IMR-90 (cell line): ENCODE data around the gene ADAMTSL1.

ENCODE experiments used
- POLR2A ChIP-seq: IDR thresholded peaks from 2 replicates; pipeline ENCODE4 v1.6.1; 2012; ENCODE audit warnings: mild to moderate bottlenecking, low read depth, low read length
- RAD21 ChIP-seq: IDR thresholded peaks from 2 replicates; pipeline ENCODE4 v1.6.1; 2012; ENCODE audit warnings: low read length, improper control_type of control experiment
- SMC3 ChIP-seq: fragments of 150-350 bp; IDR thresholded peaks from 2 replicates; pipeline ENCODE4 v1.6.1; 2016; ENCODE audit warnings: low read depth, mild to moderate bottlenecking, antibody characterized with exemption, low read length, moderate library complexity
- TF ChIP-seq, protein P1 (sequence below): fragments of 150-350 bp; IDR thresholded peaks from 2 replicates; pipeline ENCODE4 v1.6.1; 2016; ENCODE audit warnings: low read depth, mild to moderate bottlenecking, low read length, moderate library complexity, borderline replicate concordance
- TF ChIP-seq, protein P2 (sequence below): conservative IDR thresholded peaks from 2 replicates; pipeline ENCODE4 v1.5.1; 2012; ENCODE audit warnings: mild to moderate bottlenecking, low read depth, low read length, improper control_type of control experiment

DNA sequence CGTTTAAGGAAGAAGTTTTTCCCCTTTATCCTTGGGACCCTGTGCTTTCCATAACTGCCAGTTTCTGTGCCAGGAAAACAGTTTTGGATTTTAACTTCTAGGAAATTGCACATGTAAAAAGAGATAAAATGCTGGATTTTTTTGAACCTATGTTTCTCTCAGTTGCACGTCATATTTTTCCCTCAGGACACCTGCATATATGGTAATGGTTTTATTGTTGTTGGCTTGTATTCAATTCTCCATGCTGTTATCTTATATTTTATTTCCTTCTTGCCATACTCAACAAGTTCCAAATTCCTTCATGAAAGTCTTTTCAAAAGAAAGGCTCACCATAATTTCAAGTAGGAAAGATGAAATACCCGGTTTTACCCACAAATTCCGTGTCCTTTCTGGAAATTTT, 7.9 kb upstream of the ADAMTSL1 start:
- TF ChIP-seq, protein P1, sequence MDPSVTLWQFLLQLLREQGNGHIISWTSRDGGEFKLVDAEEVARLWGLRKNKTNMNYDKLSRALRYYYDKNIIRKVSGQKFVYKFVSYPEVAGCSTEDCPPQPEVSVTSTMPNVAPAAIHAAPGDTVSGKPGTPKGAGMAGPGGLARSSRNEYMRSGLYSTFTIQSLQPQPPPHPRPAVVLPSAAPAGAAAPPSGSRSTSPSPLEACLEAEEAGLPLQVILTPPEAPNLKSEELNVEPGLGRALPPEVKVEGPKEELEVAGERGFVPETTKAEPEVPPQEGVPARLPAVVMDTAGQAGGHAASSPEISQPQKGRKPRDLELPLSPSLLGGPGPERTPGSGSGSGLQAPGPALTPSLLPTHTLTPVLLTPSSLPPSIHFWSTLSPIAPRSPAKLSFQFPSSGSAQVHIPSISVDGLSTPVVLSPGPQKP: no peak
- no peak for TF ChIP-seq POLR2A
- TF ChIP-seq RAD21: no peak
- TF ChIP-seq, protein P2, sequence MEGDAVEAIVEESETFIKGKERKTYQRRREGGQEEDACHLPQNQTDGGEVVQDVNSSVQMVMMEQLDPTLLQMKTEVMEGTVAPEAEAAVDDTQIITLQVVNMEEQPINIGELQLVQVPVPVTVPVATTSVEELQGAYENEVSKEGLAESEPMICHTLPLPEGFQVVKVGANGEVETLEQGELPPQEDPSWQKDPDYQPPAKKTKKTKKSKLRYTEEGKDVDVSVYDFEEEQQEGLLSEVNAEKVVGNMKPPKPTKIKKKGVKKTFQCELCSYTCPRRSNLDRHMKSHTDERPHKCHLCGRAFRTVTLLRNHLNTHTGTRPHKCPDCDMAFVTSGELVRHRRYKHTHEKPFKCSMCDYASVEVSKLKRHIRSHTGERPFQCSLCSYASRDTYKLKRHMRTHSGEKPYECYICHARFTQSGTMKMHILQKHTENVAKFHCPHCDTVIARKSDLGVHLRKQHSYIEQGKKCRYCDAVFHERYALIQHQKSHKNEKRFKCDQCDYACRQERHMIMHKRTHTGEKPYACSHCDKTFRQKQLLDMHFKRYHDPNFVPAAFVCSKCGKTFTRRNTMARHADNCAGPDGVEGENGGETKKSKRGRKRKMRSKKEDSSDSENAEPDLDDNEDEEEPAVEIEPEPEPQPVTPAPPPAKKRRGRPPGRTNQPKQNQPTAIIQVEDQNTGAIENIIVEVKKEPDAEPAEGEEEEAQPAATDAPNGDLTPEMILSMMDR: no peak
- TF ChIP-seq SMC3: no peak
